GM12878 (cell line): ENCODE data around the gene CHCHD3.

ENCODE experiments used
- CBX5 ChIP-seq: sonication (generic); IDR thresholded peaks from 2 replicates; pipeline ENCODE4 v1.6.1; 2016; ENCODE audit warnings: low read depth, moderate library complexity, mild to moderate bottlenecking, inconsistent platforms
- JUNB ChIP-seq: IDR thresholded peaks from 2 replicates; pipeline ENCODE4 v1.6.1; 2016; ENCODE audit warnings: antibody characterized with exemption, mild to moderate bottlenecking
- RAD51 ChIP-seq: fragments of 450-650 bp; IDR thresholded peaks from 2 replicates; pipeline ENCODE4 v1.6.1; 2016; ENCODE audit warnings: moderate library complexity, mild to moderate bottlenecking, inconsistent platforms
- TF ChIP-seq, protein P1 (sequence below), 3 experiments: IDR thresholded peaks in 2 of 3; conservative IDR thresholded peaks in 1 of 3; 2 replicates each; pipeline ENCODE4 v1.5.1; 2011; ENCODE audit warnings: low read depth in 3 of 3, low read length in 3 of 3, mild to moderate bottlenecking in 3 of 3, control low read depth in 2 of 3, moderate library complexity in 2 of 3, inconsistent platforms in 1 of 3, mixed read lengths in 1 of 3; ENCODE audit not compliant: control insufficient read depth in 2 of 3, insufficient read depth in 1 of 3; ENCODE audit errors: extremely low read depth in 1 of 3
- TF ChIP-seq, protein P2 (sequence below): IDR thresholded peaks from 2 replicates; pipeline ENCODE4 v1.6.1; 2012; ENCODE audit warnings: low read depth, low read length, improper control_type of control experiment

DNA sequence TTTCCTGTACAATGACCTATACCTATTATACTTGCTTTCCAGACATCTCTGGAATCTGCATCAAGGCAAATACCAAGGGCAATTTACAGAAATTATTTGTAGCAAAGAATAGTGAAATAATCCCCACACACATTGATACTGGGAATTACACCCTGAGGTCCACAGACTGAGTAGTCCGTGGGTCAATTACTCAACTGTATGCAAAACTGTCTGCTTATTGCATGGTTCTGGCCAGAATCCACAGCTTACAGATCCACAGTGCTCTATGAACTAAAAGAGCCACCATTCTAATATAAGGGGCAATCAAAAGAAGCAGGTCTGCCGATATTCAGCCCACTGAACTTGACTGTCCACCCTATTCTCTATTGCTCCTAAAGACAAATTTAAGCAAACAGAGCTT is 5.7 kb downstream of the CHCHD3 start:
- TF ChIP-seq RAD51 (no peak), JUNB (no peak), CBX5 (no peak)
- TF ChIP-seq, protein P1, sequence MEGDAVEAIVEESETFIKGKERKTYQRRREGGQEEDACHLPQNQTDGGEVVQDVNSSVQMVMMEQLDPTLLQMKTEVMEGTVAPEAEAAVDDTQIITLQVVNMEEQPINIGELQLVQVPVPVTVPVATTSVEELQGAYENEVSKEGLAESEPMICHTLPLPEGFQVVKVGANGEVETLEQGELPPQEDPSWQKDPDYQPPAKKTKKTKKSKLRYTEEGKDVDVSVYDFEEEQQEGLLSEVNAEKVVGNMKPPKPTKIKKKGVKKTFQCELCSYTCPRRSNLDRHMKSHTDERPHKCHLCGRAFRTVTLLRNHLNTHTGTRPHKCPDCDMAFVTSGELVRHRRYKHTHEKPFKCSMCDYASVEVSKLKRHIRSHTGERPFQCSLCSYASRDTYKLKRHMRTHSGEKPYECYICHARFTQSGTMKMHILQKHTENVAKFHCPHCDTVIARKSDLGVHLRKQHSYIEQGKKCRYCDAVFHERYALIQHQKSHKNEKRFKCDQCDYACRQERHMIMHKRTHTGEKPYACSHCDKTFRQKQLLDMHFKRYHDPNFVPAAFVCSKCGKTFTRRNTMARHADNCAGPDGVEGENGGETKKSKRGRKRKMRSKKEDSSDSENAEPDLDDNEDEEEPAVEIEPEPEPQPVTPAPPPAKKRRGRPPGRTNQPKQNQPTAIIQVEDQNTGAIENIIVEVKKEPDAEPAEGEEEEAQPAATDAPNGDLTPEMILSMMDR (IDR thresholded peaks at IDR 0.05 in 2 of 3, conservative IDR thresholded peaks at IDR 0.05 in 1 of 3; ENCODE audit: control insufficient read depth in 2 of 3, extremely low read depth in 1 of 3, insufficient read depth in 1 of 3, low read depth in 3 of 3, low read length in 3 of 3), result no peak
- TF ChIP-seq, protein P2, sequence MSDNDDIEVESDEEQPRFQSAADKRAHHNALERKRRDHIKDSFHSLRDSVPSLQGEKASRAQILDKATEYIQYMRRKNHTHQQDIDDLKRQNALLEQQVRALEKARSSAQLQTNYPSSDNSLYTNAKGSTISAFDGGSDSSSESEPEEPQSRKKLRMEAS, result no peak
